Fibroblast of pulmonary artery (primary cell): ENCODE data around the gene PRELP.
"Not testable (repeated sequence)": the region's sequence is repeated elsewhere in the genome, so short reads cannot be mapped to it uniquely, and the experiment has no call there.

Experiments
- DNase-seq: peaks from one replicate; pipeline ENCODE4 v3.0.0-alpha.2; 2010; ENCODE audit warnings: low read depth
- H3K4me3 ChIP-seq: replicated peaks from 2 replicates; pipeline ENCODE4 v1.5.1; 2011; ENCODE audit warnings: low read depth, mild to moderate bottlenecking, control low read depth, low read length, moderate library complexity
- CTCF ChIP-seq: IDR thresholded peaks from 2 replicates; pipeline ENCODE4 v1.5.1; 2011; ENCODE audit warnings: mild to moderate bottlenecking, control low read depth, low read length, inconsistent platforms; ENCODE audit errors: missing control alignments

PRELP gene

GRCh38 chr1:203462143-203462542, 13.5 kb upstream of the PRELP start:
- no peak for TF ChIP-seq CTCF
- no peak overlapping the region for H3K4me3 ChIP-seq
- no peak for DNase-seq

- H3K4me3 ChIP-seq, result no peak overlapping the region
- peak; percentile 74 for DNase-seq
- TF ChIP-seq CTCF, result no peak
Observed at GRCh38 chr1:203462878-203463277, 12.7 kb upstream of the PRELP start.

GRCh38 chr1:203463469-203464062, 12.0 kb upstream of the PRELP start:
- DNase-seq, result peak; percentile 33
- H3K4me3 ChIP-seq, result no peak overlapping the region
- TF ChIP-seq CTCF, result no peak

- TF ChIP-seq CTCF, result no peak
- DNase-seq, result no peak
- no peak overlapping the region for H3K4me3 ChIP-seq
Observed at GRCh38 chr1:203464226-203464625, 11.4 kb upstream of the PRELP start.

- no peak for DNase-seq
- H3K4me3 ChIP-seq, result no peak overlapping the region
- TF ChIP-seq CTCF, result no peak
Observed at GRCh38 chr1:203464743-203465142, 10.9 kb upstream of the PRELP start.

GRCh38 chr1:203465146-203465798, 10.3 kb upstream of the PRELP start:
- no peak for TF ChIP-seq CTCF
- H3K4me3 ChIP-seq, result no peak overlapping the region
- DNase-seq, result no peak

GRCh38 chr1:203465948-203466347, 9.7 kb upstream of the PRELP start:
- no peak for TF ChIP-seq CTCF
- no peak overlapping the region for H3K4me3 ChIP-seq
- no peak for DNase-seq

GRCh38 chr1:203466906-203467549, 8.6 kb upstream of the PRELP start:
- H3K4me3 ChIP-seq, result not testable (repeated sequence)

More at GRCh38 chr1:203466906-203467549, 8.6 kb upstream of the PRELP start:
- DNase-seq, result not testable (repeated sequence)
